Osteoblast (primary cell): ENCODE data around the gene ABO. TPM values are rescaled to one million over a fixed set of nuclear protein-coding genes. Genes with fewer than 3 reads are reported as not detected.

Experiments used
- DNase-seq: peaks from one replicate; pipeline ENCODE4 v3.0.0; 2011; ENCODE audit warnings: low spot score, mixed read lengths; ENCODE audit not compliant: insufficient read length; ENCODE audit errors: missing footprints
- H2AFZ ChIP-seq: 2 replicates; pipeline ENCODE4 v1.6.0; 2011; ENCODE audit warnings: mild to moderate bottlenecking, low read length
- H3K27ac ChIP-seq: 2 replicates; pipeline ENCODE4 v1.5.1; 2011; ENCODE audit warnings: mild to moderate bottlenecking, low read depth, low read length, moderate library complexity
- H3K27me3 ChIP-seq: 2 replicates; pipeline ENCODE4 v1.6.0; 2012; ENCODE audit warnings: mild to moderate bottlenecking, control low read depth, inconsistent platforms, low read length, moderate library complexity; ENCODE audit not compliant: insufficient read depth
- H3K36me3 ChIP-seq: 2 replicates; pipeline ENCODE4 v1.5.1; 2011; ENCODE audit warnings: mild to moderate bottlenecking, low read length, control low read depth, moderate library complexity; ENCODE audit not compliant: insufficient read depth
- H3K4me1 ChIP-seq: 2 replicates; pipeline ENCODE4 v1.5.1; 2011; ENCODE audit warnings: mild to moderate bottlenecking, low read length, control low read depth, moderate library complexity; ENCODE audit not compliant: insufficient read depth
- H3K4me2 ChIP-seq: 2 replicates; pipeline ENCODE4 v1.6.0; 2011; ENCODE audit warnings: mild to moderate bottlenecking, low read length; ENCODE audit not compliant: insufficient read depth
- H3K4me3 ChIP-seq: fragments of 200-600 bp; sonication (generic); 3 replicates; pipeline ENCODE4 v1.5.1; 2012; ENCODE audit warnings: mild to moderate bottlenecking, low read length, inconsistent platforms; ENCODE audit not compliant: insufficient read depth
- H3K79me2 ChIP-seq: 2 replicates; pipeline ENCODE4 v1.6.0; 2012; ENCODE audit warnings: mild to moderate bottlenecking, low read length, control low read depth, inconsistent platforms; ENCODE audit not compliant: insufficient read depth
- H3K9me3 ChIP-seq: 2 replicates; pipeline ENCODE4 v1.5.1; 2011; ENCODE audit warnings: low read depth, low read length, control low read depth
- H4K20me1 ChIP-seq: 2 replicates; pipeline ENCODE4 v1.6.0; 2012; ENCODE audit warnings: mild to moderate bottlenecking, low read length, control low read depth; ENCODE audit not compliant: insufficient read depth
- total RNA-seq: library from RNA; depleted of rRNA; stranded (reverse); fragments of >200 nt; gene quantifications from 2 replicates; pipeline ENCODE4 v1.2.3, GENCODE V29; 2012
- TF ChIP-seq, protein P1 (sequence below): IDR thresholded peaks from 2 replicates; pipeline ENCODE4 v1.5.1; 2011; ENCODE audit warnings: mild to moderate bottlenecking, low read depth, low read length, moderate library complexity; ENCODE audit errors: extremely low read depth

Gene ABO
- total RNA-seq, 1 donor: not detected

DNA sequence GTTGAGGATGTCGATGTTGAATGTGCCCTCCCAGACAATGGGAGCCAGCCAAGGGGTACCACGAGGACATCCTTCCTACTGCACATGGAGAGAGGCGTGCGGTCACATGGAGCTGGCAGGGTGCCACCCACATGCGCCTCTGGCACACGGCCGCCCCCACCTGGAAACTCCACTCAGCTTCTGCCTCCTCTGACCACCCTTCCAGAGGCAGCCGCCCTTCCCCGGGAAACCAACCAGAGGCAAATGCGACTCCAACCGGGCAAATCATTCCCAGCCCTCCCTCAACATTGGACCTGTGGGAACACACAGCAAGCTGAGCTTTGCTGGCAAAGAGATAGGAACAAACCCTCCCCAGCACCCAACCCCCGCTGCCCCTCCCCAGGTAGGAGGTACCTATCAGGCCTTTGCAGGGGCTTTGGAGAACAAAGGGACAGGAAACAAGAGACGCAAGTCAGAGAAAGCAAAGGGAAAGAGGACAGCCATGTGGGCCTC lies 17.5 kb downstream of the ABO start:
- no peak overlapping the region for H3K4me2 ChIP-seq
- peak; percentile 17 for DNase-seq
- H3K9me3 ChIP-seq: no peaks in the 10 kb centered on the region
- H3K27me3 ChIP-seq: peaks cover 4% of the 10 kb centered on the region
- H3K27ac ChIP-seq: no peak overlapping the region
- no peak overlapping the region for H2AFZ ChIP-seq
- no peaks in the 10 kb centered on the region for H3K4me1 ChIP-seq
- H3K79me2 ChIP-seq: no peaks in the 10 kb centered on the region
- TF ChIP-seq, protein P1, sequence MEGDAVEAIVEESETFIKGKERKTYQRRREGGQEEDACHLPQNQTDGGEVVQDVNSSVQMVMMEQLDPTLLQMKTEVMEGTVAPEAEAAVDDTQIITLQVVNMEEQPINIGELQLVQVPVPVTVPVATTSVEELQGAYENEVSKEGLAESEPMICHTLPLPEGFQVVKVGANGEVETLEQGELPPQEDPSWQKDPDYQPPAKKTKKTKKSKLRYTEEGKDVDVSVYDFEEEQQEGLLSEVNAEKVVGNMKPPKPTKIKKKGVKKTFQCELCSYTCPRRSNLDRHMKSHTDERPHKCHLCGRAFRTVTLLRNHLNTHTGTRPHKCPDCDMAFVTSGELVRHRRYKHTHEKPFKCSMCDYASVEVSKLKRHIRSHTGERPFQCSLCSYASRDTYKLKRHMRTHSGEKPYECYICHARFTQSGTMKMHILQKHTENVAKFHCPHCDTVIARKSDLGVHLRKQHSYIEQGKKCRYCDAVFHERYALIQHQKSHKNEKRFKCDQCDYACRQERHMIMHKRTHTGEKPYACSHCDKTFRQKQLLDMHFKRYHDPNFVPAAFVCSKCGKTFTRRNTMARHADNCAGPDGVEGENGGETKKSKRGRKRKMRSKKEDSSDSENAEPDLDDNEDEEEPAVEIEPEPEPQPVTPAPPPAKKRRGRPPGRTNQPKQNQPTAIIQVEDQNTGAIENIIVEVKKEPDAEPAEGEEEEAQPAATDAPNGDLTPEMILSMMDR: no peak
- H3K4me3 ChIP-seq: no peak overlapping the region
- no peaks in the 10 kb centered on the region for H3K36me3 ChIP-seq
- H4K20me1 ChIP-seq: no peaks in the 10 kb centered on the region

GRCh38 chr9:133256686-133257091 lies 18.3 kb downstream of the ABO start:
- no peaks in the 10 kb centered on the region for H3K9me3 ChIP-seq
- no peaks in the 10 kb centered on the region for H3K27me3 ChIP-seq
- H3K4me1 ChIP-seq: no peaks in the 10 kb centered on the region
- no peak overlapping the region for H3K4me2 ChIP-seq
- H3K79me2 ChIP-seq: no peaks in the 10 kb centered on the region
- H3K27ac ChIP-seq: no peak overlapping the region
- no peak overlapping the region for H3K4me3 ChIP-seq
- H3K36me3 ChIP-seq: no peaks in the 10 kb centered on the region
- peak; percentile 72 for DNase-seq
- H4K20me1 ChIP-seq: no peaks in the 10 kb centered on the region
- H2AFZ ChIP-seq: no peak overlapping the region
- TF ChIP-seq, protein P1: no peak

- H3K79me2 ChIP-seq: no peaks in the 10 kb centered on the region
- no peak overlapping the region for H3K4me2 ChIP-seq
- no peaks in the 10 kb centered on the region for H4K20me1 ChIP-seq
- TF ChIP-seq, protein P1: no peak
- H2AFZ ChIP-seq: no peak overlapping the region
- no peaks in the 10 kb centered on the region for H3K27me3 ChIP-seq
- H3K4me1 ChIP-seq: no peaks in the 10 kb centered on the region
- no peaks in the 10 kb centered on the region for H3K36me3 ChIP-seq
- H3K27ac ChIP-seq: no peak overlapping the region
- no peak overlapping the region for H3K4me3 ChIP-seq
- DNase-seq: peak; percentile 25
- H3K9me3 ChIP-seq: no peaks in the 10 kb centered on the region
Observed at GRCh38 chr9:133256136-133256461, 18.9 kb downstream of the ABO start.

GRCh38 chr9:133255371-133256135 lies 19.4 kb downstream of the ABO start:
- Histone ChIP-seq H3K4me1 (no peaks in the 10 kb centered on the region), H3K4me2 (no peak overlapping the region)

More at GRCh38 chr9:133255371-133256135, 19.4 kb downstream of the ABO start:
- peak; percentile 48 for DNase-seq
- H4K20me1 ChIP-seq: no peaks in the 10 kb centered on the region
- no peaks in the 10 kb centered on the region for H3K79me2 ChIP-seq
- H3K4me3 ChIP-seq: no peak overlapping the region
- no peak overlapping the region for H3K27ac ChIP-seq
- H3K27me3 ChIP-seq: no peaks in the 10 kb centered on the region
- no peak overlapping the region for H2AFZ ChIP-seq
- TF ChIP-seq, protein P1: no peak
- no peaks in the 10 kb centered on the region for H3K9me3 ChIP-seq
- no peaks in the 10 kb centered on the region for H3K36me3 ChIP-seq
